ENCODE data around the gene SEC14L2.
"Not testable (repeated sequence)": the region's sequence is repeated elsewhere in the genome, so short reads cannot be mapped to it uniquely, and the experiment has no call there.

Gene SEC14L2

GRCh38 chr22:30459181-30460052 is 62.6 kb downstream of the SEC14L2 start:
- Histone ChIP-seq H3K36me3 (replicated peaks; ENCODE audit: low read depth, low read length) (no peaks in the 10 kb centered on the region), H2AFZ (ENCODE audit: low read depth, low read length) (no peak overlapping the region), H3K4me2 (ENCODE audit: low read length) (no peak overlapping the region), H3K27ac (ENCODE audit: low read length) (no peak overlapping the region), H3K9ac (ENCODE audit: low read length) (no peak overlapping the region), H4K20me1 (ENCODE audit: insufficient read depth, low read length) (no peaks in the 10 kb centered on the region), H3K4me3 (ENCODE audit: low read length) (no peak overlapping the region), H3K4me1 (ENCODE audit: low read length) (no peaks in the 10 kb centered on the region), H3K79me2 (ENCODE audit: low read length) (no peaks in the 10 kb centered on the region), H3K27me3 (ENCODE audit: low read depth, low read length) (no peaks in the 10 kb centered on the region), H3K9me3 (ENCODE audit: insufficient read depth, low read length) (no peaks in the 10 kb centered on the region)
- TF ChIP-seq EZH2phosphoT487 (IDR thresholded peaks at IDR 0.05; ENCODE audit: low read depth), result no peak
- no peak for TF ChIP-seq CTCF (IDR thresholded peaks at IDR 0.05; ENCODE audit: low read depth, low read length)

- no peaks in the 10 kb centered on the region for H3K9me3 ChIP-seq (ENCODE audit: insufficient read depth, low read length)
- H3K4me1 ChIP-seq (ENCODE audit: low read length), result no peaks in the 10 kb centered on the region
- TF ChIP-seq EZH2phosphoT487 (IDR thresholded peaks at IDR 0.05; ENCODE audit: low read depth) (no peak), CTCF (IDR thresholded peaks at IDR 0.05; ENCODE audit: low read depth, low read length) (no peak)
- H4K20me1 ChIP-seq (ENCODE audit: insufficient read depth, low read length), result no peaks in the 10 kb centered on the region
- H3K79me2 ChIP-seq (ENCODE audit: low read length), result no peaks in the 10 kb centered on the region
- H3K27ac ChIP-seq (ENCODE audit: low read length), result no peak overlapping the region
- H3K9ac ChIP-seq (ENCODE audit: low read length), result no peak overlapping the region
- no peak overlapping the region for H2AFZ ChIP-seq (ENCODE audit: low read depth, low read length)
- H3K4me2 ChIP-seq (ENCODE audit: low read length), result no peak overlapping the region
- peaks cover 6% of the 10 kb centered on the region for H3K27me3 ChIP-seq (ENCODE audit: low read depth, low read length)
- no peaks in the 10 kb centered on the region for H3K36me3 ChIP-seq (replicated peaks; ENCODE audit: low read depth, low read length)
- no peak overlapping the region for H3K4me3 ChIP-seq (ENCODE audit: low read length)
Observed at GRCh38 chr22:30460147-30460546, 63.3 kb downstream of the SEC14L2 start.

GRCh38 chr22:30460555-30460954 is 63.7 kb downstream of the SEC14L2 start:
- not testable (repeated sequence) for H3K9me3 ChIP-seq (ENCODE audit: insufficient read depth, low read length); H3K27me3 ChIP-seq (ENCODE audit: low read depth, low read length); H3K4me2 ChIP-seq (ENCODE audit: low read length); H3K27ac ChIP-seq (ENCODE audit: low read length); H3K36me3 ChIP-seq (replicated peaks; ENCODE audit: low read depth, low read length); H4K20me1 ChIP-seq (ENCODE audit: insufficient read depth, low read length); H3K4me3 ChIP-seq (ENCODE audit: low read length); H3K79me2 ChIP-seq (ENCODE audit: low read length); H3K4me1 ChIP-seq (ENCODE audit: low read length); H2AFZ ChIP-seq (ENCODE audit: low read depth, low read length); H3K9ac ChIP-seq (ENCODE audit: low read length)

GRCh38 chr22:30469165-30469564 is 72.3 kb downstream of the SEC14L2 start:
- Histone ChIP-seq H3K9ac (ENCODE audit: low read length) (no peak overlapping the region), H3K27me3 (ENCODE audit: low read depth, low read length) (peaks cover 44% of the 10 kb centered on the region), H2AFZ (ENCODE audit: low read depth, low read length) (no peak overlapping the region), H3K27ac (ENCODE audit: low read length) (no peak overlapping the region), H3K4me1 (ENCODE audit: low read length) (no peaks in the 10 kb centered on the region), H4K20me1 (ENCODE audit: insufficient read depth, low read length) (no peaks in the 10 kb centered on the region), H3K9me3 (ENCODE audit: insufficient read depth, low read length) (no peaks in the 10 kb centered on the region), H3K36me3 (replicated peaks; ENCODE audit: low read depth, low read length) (no peaks in the 10 kb centered on the region), H3K4me3 (ENCODE audit: low read length) (no peak overlapping the region), H3K79me2 (ENCODE audit: low read length) (no peaks in the 10 kb centered on the region), H3K4me2 (ENCODE audit: low read length) (no peak overlapping the region)
- TF ChIP-seq CTCF (IDR thresholded peaks at IDR 0.05; ENCODE audit: low read depth, low read length) (no peak), EZH2phosphoT487 (IDR thresholded peaks at IDR 0.05; ENCODE audit: low read depth) (no peak)

Data from OCI-LY3 (cell line).